C4-2B (cell line): ENCODE results near the gene TRIM23.

Experiments
- H3K27ac ChIP-seq: fragments of 450-650 bp; 2 replicates; pipeline ENCODE4 v1.5.1; 2017
- ZFX ChIP-seq: fragments of 450-650 bp; IDR thresholded peaks from 2 replicates; pipeline ENCODE4 v1.6.1; 2017
- TF ChIP-seq, protein P1 (sequence below): fragments of 450-650 bp; conservative IDR thresholded peaks from 2 replicates; pipeline ENCODE4 v1.5.1; 2017; ENCODE audit warnings: mild to moderate bottlenecking

TRIM23 gene

DNA sequence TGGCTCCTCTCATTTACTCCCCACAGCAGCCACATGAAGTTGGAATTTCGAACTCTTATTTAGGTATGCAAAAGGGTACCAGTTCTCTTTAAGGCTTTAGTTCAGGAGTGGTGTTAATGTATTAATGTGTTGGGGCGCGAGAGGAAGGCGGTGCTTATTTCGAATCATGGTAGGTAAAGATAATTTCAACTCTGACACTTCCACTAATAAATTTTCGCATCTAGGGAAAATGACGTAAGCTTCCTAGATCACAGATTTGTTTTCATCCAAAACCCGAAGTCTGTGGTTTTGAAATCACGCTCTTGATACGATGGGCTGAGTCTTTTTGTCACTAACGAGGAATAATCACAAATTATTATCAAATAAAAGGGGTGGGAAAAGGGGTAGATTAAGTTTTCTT, 60.4 kb downstream of the TRIM23 start:
- TF ChIP-seq, protein P1, sequence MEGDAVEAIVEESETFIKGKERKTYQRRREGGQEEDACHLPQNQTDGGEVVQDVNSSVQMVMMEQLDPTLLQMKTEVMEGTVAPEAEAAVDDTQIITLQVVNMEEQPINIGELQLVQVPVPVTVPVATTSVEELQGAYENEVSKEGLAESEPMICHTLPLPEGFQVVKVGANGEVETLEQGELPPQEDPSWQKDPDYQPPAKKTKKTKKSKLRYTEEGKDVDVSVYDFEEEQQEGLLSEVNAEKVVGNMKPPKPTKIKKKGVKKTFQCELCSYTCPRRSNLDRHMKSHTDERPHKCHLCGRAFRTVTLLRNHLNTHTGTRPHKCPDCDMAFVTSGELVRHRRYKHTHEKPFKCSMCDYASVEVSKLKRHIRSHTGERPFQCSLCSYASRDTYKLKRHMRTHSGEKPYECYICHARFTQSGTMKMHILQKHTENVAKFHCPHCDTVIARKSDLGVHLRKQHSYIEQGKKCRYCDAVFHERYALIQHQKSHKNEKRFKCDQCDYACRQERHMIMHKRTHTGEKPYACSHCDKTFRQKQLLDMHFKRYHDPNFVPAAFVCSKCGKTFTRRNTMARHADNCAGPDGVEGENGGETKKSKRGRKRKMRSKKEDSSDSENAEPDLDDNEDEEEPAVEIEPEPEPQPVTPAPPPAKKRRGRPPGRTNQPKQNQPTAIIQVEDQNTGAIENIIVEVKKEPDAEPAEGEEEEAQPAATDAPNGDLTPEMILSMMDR: no peak
- no peak for TF ChIP-seq ZFX
- peak overlapping the region; percentile 86 for H3K27ac ChIP-seq

DNA sequence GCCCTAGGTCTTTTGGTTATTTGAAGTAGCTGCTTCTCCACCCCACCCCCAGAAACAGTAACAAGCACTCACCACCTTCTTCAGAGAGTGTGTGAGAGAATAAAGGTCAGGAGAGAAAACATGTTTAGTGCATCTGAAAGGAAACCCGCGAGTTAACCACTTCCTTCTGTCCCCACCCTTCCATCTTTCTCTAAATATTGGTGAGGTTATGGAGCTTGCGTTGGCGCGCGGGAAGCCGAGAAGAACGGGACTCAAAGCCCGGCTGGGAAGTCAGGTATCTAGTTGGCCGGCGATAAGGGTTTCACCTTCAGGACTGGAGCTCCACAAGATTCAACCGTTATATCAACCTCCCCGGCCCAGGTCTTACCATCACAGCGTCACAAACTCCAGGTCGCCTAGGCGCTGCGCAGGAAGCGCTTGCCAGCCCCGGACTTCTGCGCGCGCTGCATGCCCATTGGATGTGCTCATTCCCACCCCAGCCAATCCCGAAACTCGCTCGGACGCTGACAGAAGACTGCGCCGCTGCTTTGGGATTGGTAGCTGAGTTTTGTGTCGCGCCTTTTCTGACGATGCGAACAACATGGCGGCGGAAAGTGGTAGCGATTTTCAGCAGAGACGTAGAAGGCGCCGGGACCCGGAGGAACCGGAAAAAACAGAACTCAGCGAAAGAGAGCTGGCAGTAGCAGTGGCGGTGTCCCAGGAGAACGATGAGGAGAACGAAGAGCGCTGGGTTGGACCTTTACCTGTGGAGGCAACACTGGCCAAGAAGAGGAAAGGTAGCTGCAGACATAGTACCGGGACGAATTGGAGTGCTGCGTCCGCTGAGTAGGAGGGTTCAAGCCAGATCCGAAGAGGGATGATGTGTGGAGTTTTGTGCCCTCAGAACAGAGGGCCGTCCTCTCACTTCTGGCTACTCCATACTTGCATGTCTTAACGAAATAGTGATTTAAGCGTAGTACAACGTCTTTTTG, 61.1 kb downstream of the TRIM23 start, which contains the start of the genes CENPK and PPWD1:
Gene CENPK (minus strand): TSS at position 438 of the 971 bp plus-strand sequence. CDS start 8,261 bp downstream, outside the sequence.
Gene PPWD1 (plus strand): TSS at position 566 of the 971 bp plus-strand sequence. CDS start 15 bp downstream, at position 581.
- TF ChIP-seq, protein P1: no peak
- no peak for TF ChIP-seq ZFX
- H3K27ac ChIP-seq: peak within 1 kb of the TSS; percentile 86

DNA sequence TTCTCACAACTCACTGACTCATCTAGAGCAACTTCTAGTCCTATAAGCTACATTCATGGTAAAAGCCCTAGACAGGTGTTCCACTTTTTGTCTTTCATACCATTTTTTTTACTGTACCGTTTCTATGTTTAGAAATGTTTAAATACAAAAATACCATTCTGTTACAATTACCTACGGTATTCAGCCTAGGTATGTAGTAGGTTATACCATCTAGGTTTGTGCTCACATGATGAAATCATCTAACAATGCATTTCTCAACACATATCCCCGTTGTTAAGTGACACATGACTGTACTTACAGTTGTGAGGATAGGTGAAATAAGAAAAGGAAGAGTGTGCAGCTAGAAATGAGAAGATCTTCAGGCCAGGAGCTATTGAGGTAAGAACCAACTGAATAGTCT, 67.4 kb downstream of the TRIM23 start:
- no peak for TF ChIP-seq ZFX
- TF ChIP-seq, protein P1: no peak
- H3K27ac ChIP-seq: no peak overlapping the region

DNA sequence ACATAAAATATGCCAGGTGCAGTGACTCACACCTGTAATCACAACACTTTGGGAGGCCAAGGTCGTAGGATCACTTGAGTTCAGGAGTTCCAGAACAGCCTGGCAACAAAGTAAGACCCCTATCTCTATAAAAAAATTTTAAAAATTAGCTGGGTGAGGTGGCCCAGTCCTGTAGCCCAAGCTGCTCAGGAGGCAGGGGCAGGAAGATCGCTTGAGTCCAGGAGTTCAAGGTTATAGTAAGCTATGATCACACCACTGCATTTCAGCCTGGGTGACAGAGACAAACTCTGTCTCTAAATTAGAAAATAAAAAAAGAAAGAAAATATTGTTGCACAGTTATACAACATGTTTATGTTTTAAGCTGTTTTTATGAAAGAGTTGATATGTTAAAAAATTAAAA, 68.0 kb downstream of the TRIM23 start:
- no peak for TF ChIP-seq ZFX
- TF ChIP-seq, protein P1: no peak

DNA sequence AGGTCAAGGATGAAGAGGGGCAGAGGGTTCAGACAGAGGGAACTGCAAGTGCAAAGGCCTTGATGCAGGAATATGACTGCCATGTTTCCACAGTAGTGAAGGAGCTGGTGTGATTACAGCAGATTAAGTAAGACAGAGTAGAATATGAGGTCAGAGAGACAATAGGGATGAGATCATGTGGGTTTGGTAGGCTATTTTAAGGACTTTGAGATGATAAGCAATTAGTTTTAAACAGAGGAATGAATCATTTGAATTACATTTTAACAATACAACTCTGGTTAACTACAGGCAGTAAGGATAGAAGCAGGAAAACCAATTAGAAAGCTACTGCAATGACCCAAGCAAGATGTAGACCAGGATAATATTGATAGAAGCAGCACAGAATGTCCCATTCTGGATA, 68.8 kb downstream of the TRIM23 start:
- H3K27ac ChIP-seq: no peak overlapping the region
- no peak for TF ChIP-seq ZFX
- TF ChIP-seq, protein P1: no peak

More for the DNA sequence above, 68.0 kb downstream of the TRIM23 start:
- H3K27ac ChIP-seq: no peak overlapping the region

DNA sequence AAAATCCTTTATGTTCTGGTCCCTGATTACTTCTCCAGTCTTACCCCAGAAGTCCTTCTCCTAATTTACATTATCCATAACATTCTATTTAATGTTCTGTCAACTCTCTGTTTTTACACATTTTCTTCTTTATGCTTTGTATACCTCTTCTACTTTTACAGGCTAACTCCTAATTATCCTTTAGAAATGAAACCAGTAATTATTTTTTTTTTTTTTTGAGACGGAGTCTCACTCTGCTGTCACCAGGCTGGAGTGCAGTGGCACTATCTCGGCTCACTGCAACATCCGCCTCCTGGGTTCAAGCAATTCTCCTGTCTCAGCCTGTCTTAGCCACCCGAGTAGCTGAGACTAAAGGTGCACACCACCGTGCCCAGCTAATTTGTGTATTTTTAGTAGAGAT, 70.2 kb downstream of the TRIM23 start:
- H3K27ac ChIP-seq: no peak overlapping the region
- TF ChIP-seq, protein P1: no peak
- no peak for TF ChIP-seq ZFX

DNA sequence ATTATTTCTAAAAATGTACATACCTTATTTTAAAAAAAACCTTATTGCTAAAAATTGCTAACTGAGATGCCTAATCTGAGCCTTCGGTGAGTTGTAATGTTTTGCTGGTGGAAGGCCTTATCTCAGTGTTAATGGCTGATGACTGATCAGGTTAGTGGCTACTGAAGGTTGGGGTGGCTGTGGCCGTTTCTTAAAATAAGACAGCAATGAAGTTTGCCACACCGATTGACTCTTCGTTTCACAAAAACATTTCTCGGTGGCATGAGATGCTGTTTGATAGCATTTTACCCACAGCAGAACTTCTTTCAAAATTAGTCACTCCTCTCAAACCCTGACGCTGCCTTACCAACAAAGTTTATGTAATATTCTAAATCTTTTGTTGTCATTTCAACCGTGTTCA, 75.9 kb downstream of the TRIM23 start:
- no peak overlapping the region for H3K27ac ChIP-seq
- no peak for TF ChIP-seq ZFX
- TF ChIP-seq, protein P1: no peak
